Ishikawa (cell line): ENCODE data around the gene LSM12.

Source experiments
- CREB1 ChIP-seq: IDR thresholded peaks from 2 replicates; pipeline ENCODE4 v1.6.1; 2012; ENCODE audit warnings: low read depth
- EGR1 ChIP-seq: IDR thresholded peaks from 2 replicates; pipeline ENCODE4 v1.6.1; 2012
- NFIC ChIP-seq: IDR thresholded peaks from 2 replicates; pipeline ENCODE4 v1.6.1; 2012
- TAF1 ChIP-seq: IDR thresholded peaks from 2 replicates; pipeline ENCODE4 v1.6.1; 2012; ENCODE audit warnings: low read depth, mild to moderate bottlenecking
- YY1 ChIP-seq: IDR thresholded peaks from 2 replicates; pipeline ENCODE4 v1.6.1; 2012; ENCODE audit warnings: low read depth

- no peak for TF ChIP-seq TAF1
- no peak for TF ChIP-seq CREB1
- no peak for TF ChIP-seq NFIC
- no peak for TF ChIP-seq EGR1
- TF ChIP-seq YY1: no peak
Measured at GRCh38 chr17:44029736-44030135, 36.7 kb downstream of the LSM12 start.
